ENCODE data around the gene SMIM36.
"Not testable (repeated sequence)": the region's sequence is repeated elsewhere in the genome, so short reads cannot be mapped to it uniquely, and the experiment has no call there.

SMIM36 gene

GRCh38 chr17:55454906-55455474 is 56.3 kb downstream of the SMIM36 start:
- DNase-seq (ENCODE audit: low spot score) = no peak

GRCh38 chr17:55453839-55454557 is 57.3 kb downstream of the SMIM36 start:
- DNase-seq (ENCODE audit: low spot score) = no peak

- DNase-seq (ENCODE audit: low spot score) = no peak
Observed at GRCh38 chr17:55452139-55452790, 59.0 kb downstream of the SMIM36 start.

- DNase-seq (ENCODE audit: low spot score) = no peak
Observed at GRCh38 chr17:55451758-55452138, 59.5 kb downstream of the SMIM36 start.

GRCh38 chr17:55451203-55451641 is 60.0 kb downstream of the SMIM36 start:
- no peak for DNase-seq (ENCODE audit: low spot score)

- no peak for DNase-seq (ENCODE audit: low spot score)
Observed at GRCh38 chr17:55450232-55450825, 60.9 kb downstream of the SMIM36 start.

GRCh38 chr17:55448681-55449080 is 62.6 kb downstream of the SMIM36 start:
- DNase-seq (ENCODE audit: low spot score) = no peak

GRCh38 chr17:55446581-55447205 is 64.6 kb downstream of the SMIM36 start:
- DNase-seq (ENCODE audit: low spot score) = no peak

- DNase-seq (ENCODE audit: low spot score) = not testable (repeated sequence)
Observed at GRCh38 chr17:55446004-55446403, 65.2 kb downstream of the SMIM36 start.

GRCh38 chr17:55444471-55445441 is 66.5 kb downstream of the SMIM36 start:
- no peak for DNase-seq (ENCODE audit: low spot score)

- no peak for DNase-seq (ENCODE audit: low spot score)
Observed at GRCh38 chr17:55443904-55444303, 67.3 kb downstream of the SMIM36 start.

- no peak for DNase-seq (ENCODE audit: low spot score)
Observed at GRCh38 chr17:55442953-55443683, 68.1 kb downstream of the SMIM36 start.

- no peak for DNase-seq (ENCODE audit: low spot score)
Observed at GRCh38 chr17:55442462-55442861, 68.8 kb downstream of the SMIM36 start.

- DNase-seq (ENCODE audit: low spot score) = no peak
Observed at GRCh38 chr17:55441544-55441943, 69.7 kb downstream of the SMIM36 start.

- DNase-seq (ENCODE audit: low spot score) = no peak
Observed at GRCh38 chr17:55440391-55440790, 70.9 kb downstream of the SMIM36 start.

- no peak for DNase-seq (ENCODE audit: low spot score)
Observed at GRCh38 chr17:55437159-55437605, 74.1 kb downstream of the SMIM36 start.

GRCh38 chr17:55436224-55437158 is 74.8 kb downstream of the SMIM36 start:
- DNase-seq (ENCODE audit: low spot score) = no peak

GRCh38 chr17:55435408-55435807 is 75.8 kb downstream of the SMIM36 start:
- no peak for DNase-seq (ENCODE audit: low spot score)

GRCh38 chr17:55434721-55435120 is 76.5 kb downstream of the SMIM36 start:
- DNase-seq (ENCODE audit: low spot score) = no peak
